ENCODE data around the gene HERPUD1.

DNA sequence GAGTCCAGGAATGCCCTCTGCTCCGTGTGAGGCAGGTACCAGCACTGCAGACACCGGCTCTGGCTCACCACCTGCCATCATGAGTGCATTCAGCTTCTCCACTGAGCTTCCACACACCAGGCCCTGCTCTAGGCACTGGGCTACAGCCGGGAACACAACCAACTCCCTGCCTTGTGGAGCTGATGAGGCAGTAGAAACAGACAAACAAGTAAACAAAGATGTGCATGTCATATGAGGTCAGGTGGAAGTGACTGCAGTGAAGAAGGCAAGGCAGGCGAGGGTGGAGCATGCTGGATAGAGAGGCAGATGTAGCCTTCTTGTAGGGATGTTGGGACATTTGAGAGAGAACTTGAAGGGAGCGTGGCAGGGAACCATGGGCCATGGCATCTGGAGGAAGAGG lies 62.4 kb downstream of the HERPUD1 start:
- TF ChIP-seq, protein P1, sequence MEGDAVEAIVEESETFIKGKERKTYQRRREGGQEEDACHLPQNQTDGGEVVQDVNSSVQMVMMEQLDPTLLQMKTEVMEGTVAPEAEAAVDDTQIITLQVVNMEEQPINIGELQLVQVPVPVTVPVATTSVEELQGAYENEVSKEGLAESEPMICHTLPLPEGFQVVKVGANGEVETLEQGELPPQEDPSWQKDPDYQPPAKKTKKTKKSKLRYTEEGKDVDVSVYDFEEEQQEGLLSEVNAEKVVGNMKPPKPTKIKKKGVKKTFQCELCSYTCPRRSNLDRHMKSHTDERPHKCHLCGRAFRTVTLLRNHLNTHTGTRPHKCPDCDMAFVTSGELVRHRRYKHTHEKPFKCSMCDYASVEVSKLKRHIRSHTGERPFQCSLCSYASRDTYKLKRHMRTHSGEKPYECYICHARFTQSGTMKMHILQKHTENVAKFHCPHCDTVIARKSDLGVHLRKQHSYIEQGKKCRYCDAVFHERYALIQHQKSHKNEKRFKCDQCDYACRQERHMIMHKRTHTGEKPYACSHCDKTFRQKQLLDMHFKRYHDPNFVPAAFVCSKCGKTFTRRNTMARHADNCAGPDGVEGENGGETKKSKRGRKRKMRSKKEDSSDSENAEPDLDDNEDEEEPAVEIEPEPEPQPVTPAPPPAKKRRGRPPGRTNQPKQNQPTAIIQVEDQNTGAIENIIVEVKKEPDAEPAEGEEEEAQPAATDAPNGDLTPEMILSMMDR (IDR thresholded peaks at IDR 0.05): no peak
- TF ChIP-seq GATA2 (CRISPR knock-in tag; IDR thresholded peaks at IDR 0.05): no peak

Data from SK-N-SH (cell line).